K562 (cell line): ENCODE data around the gene ALX3. TPM values are rescaled to one million over a fixed set of nuclear protein-coding genes. Genes with fewer than 3 reads are reported as not detected.

ENCODE experiments used
- ATAC-seq: fragments of 200-7000 bp; cut with Tn5 transposase; 3 replicates; pipeline ENCODE4 v1.9.1; 2020; ENCODE audit warnings: moderate library complexity
- BruUV-seq: library from RNA; stranded (reverse); fragments of 400-500 nt; replicated peaks from 2 replicates; lab custom pipeline; 2021; lab: Mats Ljungman, UMichigan
- CTCF ChIA-PET: fragments of 300-600 bp; formaldehyde crosslinking; extraction: SDS; loops from one replicate; lab custom pipeline; 2021; ENCODE audit warnings: low intra/inter-chr PET ratio; lab: Yijun Ruan, JAX
- POLR2A ChIA-PET: fragments of 300-600, 350-650 bp; sonication (Branson Sonifier 250); formaldehyde crosslinking; extraction: SDS; loops from one replicate; lab custom pipeline; 2021; ENCODE audit warnings: antibody characterized with exemption, inconsistent platforms; lab: Yijun Ruan, JAX
- DNase-seq, 4 experiments: peaks; one replicate each; pipeline versions ENCODE4 v3.0.0 to v3.0.0-alpha.2; 2011 to 2018; ENCODE audit warnings: low spot score in 3 of 4, mixed read lengths in 3 of 4; ENCODE audit errors: extremely low read depth in 1 of 4
- FAIRE-seq: peaks from 2 replicates; lab custom pipeline; 2011; peaks lifted over from hg19 to GRCh38; lab: Jason Lieb, UNC
- H2AFZ ChIP-seq: 2 replicates; pipeline ENCODE4 v1.6.0; 2011; ENCODE audit warnings: low read depth, low read length, control low read depth, inconsistent platforms
- H3K27ac ChIP-seq: fragments of 200-600 bp; 3 replicates; pipeline ENCODE4 v1.8.0; 2011; ENCODE audit warnings: low read depth, mild to moderate bottlenecking, control low read depth, inconsistent platforms, low read length, moderate library complexity, mixed read lengths; ENCODE audit errors: extremely low read depth
- H3K27me3 ChIP-seq, 2 experiments: fragments of 300-600 bp in 1 of 2; 2 replicates in 1 of 2; 3 replicates in 1 of 2; pipeline versions ENCODE4 v1.6.0 to v1.8.0; 2011; ENCODE audit warnings: inconsistent platforms in 2 of 2, low read length in 2 of 2, mild to moderate bottlenecking in 1 of 2, mixed read lengths in 1 of 2, moderate library complexity in 1 of 2; ENCODE audit not compliant: control insufficient read depth in 2 of 2, insufficient read depth in 2 of 2
- H3K36me3 ChIP-seq: fragments of 300-600 bp; 3 replicates; pipeline ENCODE4 v1.8.0; 2011; ENCODE audit warnings: mild to moderate bottlenecking, low read length, inconsistent platforms; ENCODE audit not compliant: control insufficient read depth, insufficient read depth
- H3K4me1 ChIP-seq, 2 experiments: fragments of 200-600 bp in 1 of 2; replicated peaks in 1 of 2; 2 replicates in 1 of 2; 3 replicates in 1 of 2; pipeline versions ENCODE4 v1.5.1 to v1.8.0; 2011; ENCODE audit warnings: inconsistent platforms in 2 of 2, low read length in 2 of 2, mild to moderate bottlenecking in 1 of 2, mixed read lengths in 1 of 2, moderate library complexity in 1 of 2; ENCODE audit not compliant: control insufficient read depth in 2 of 2, insufficient read depth in 2 of 2
- H3K4me2 ChIP-seq: 2 replicates; pipeline ENCODE4 v1.6.1; 2011; ENCODE audit warnings: low read length, control low read depth, inconsistent platforms, mixed read lengths; ENCODE audit not compliant: insufficient read depth
- H3K4me3 ChIP-seq: fragments of 200-600 bp; sonication (generic), shearing (Covaris generic); 2 replicates; pipeline ENCODE4 v1.5.1; 2016; ENCODE audit warnings: control low read depth, inconsistent platforms
- H3K79me2 ChIP-seq: fragments of 200-600 bp; 3 replicates; pipeline ENCODE4 v1.8.0; 2011; ENCODE audit warnings: low read length, inconsistent platforms; ENCODE audit not compliant: control insufficient read depth, insufficient read depth
- H3K9ac ChIP-seq, 2 experiments: 2 replicates each; pipeline versions ENCODE4 v1.6.0 to v1.6.1; 2011; ENCODE audit warnings: low read depth in 2 of 2, low read length in 2 of 2, control low read depth in 1 of 2, inconsistent platforms in 1 of 2, mild to moderate bottlenecking in 1 of 2, mixed read lengths in 1 of 2; ENCODE audit not compliant: insufficient read depth in 1 of 2
- H3K9me1 ChIP-seq: one replicate; pipeline ENCODE4 v1.6.0; 2011; ENCODE audit warnings: inconsistent platforms, mild to moderate bottlenecking, low read length, moderate library complexity; ENCODE audit not compliant: control insufficient read depth, insufficient read depth
- H3K9me3 ChIP-seq: replicated peaks from 2 replicates; pipeline ENCODE4 v1.5.1; 2011; ENCODE audit warnings: low read depth, low read length, inconsistent platforms; ENCODE audit not compliant: control insufficient read depth, insufficient read depth
- H4K20me1 ChIP-seq: replicated peaks from 2 replicates; pipeline ENCODE4 v1.6.1; 2011; ENCODE audit warnings: low read length, inconsistent platforms, mixed read lengths; ENCODE audit not compliant: control insufficient read depth, insufficient read depth
- DEAF1 ChIP-seq: fragments of 450-650 bp; formaldehyde crosslinking; IDR thresholded peaks from 2 replicates; pipeline ENCODE4 v1.4.0; 2020; ENCODE audit warnings: mild to moderate bottlenecking, moderate library complexity
- FOXA1 ChIP-seq: fragments of 450-650 bp; IDR thresholded peaks from 2 replicates; pipeline ENCODE4 v1.6.1; 2016; ENCODE audit warnings: mild to moderate bottlenecking, borderline replicate concordance
- FOXM1 ChIP-seq, 2 experiments: fragments of 450-650 bp in 1 of 2; sonication (generic) in 1 of 2; formaldehyde crosslinking in 1 of 2; IDR thresholded peaks; 2 replicates each; pipeline versions ENCODE4 v1.6.1 to v1.9.0; 2017 to 2022; ENCODE audit warnings: low read depth in 2 of 2, mild to moderate bottlenecking in 2 of 2, missing genetic modification reagents in 1 of 2, moderate library complexity in 1 of 2
- HDGF ChIP-seq: fragments of 450-650 bp; IDR thresholded peaks from 2 replicates; pipeline ENCODE4 v1.6.1; 2016
- NBN ChIP-seq: fragments of 450-650 bp; IDR thresholded peaks from 2 replicates; pipeline ENCODE4 v1.6.1; 2016; ENCODE audit warnings: low read depth, mild to moderate bottlenecking
- PREB ChIP-seq: sonication (generic); formaldehyde crosslinking; IDR thresholded peaks from 2 replicates; pipeline ENCODE4 v1.8.1; 2023; ENCODE audit warnings: mild to moderate bottlenecking, missing genetic modification reagents
- WGBS: fragments of 100-300 bp; shearing (Covaris generic); methylation state at CpG from one replicate; pipeline ENCODE4 v1.1.6; 2016; ENCODE audit warnings: low coverage, mixed read lengths; ENCODE audit not compliant: insufficient coverage; ENCODE audit errors: missing lambda C conversion rate; 5-methylcytosine and 5-hydroxymethylcytosine counted together
- in situ Hi-C: fragments of 300-500 bp; cut with MboI; formaldehyde crosslinking; loops from 4 replicates; pipeline ENCODE4 v1.15.0; 2018; ENCODE audit warnings: inconsistent platforms, mixed read lengths
- intact Hi-C: fragments of 100-400 bp; cut with micrococcal nuclease; formaldehyde crosslinking; loops from 2 replicates; pipeline ENCODE4 v1.14.2; 2022
- polyA plus RNA-seq, 8 experiments: library from polyadenylated mRNA; depleted of rRNA in 4 of 8; stranded (reverse) in 5 of 8; unstranded in 3 of 8; fragments of >200 nt; fragmentation: Nextera tagmentation in 2 of 8; fragmentation: Illumina TruSeq in 1 of 8; extraction: Ambion mirVana in 2 of 8; extraction: Trizol in 1 of 8; gene quantifications; 2 replicates each; pipeline versions ENCODE4 v1.2.1 to v1.2.3, GENCODE V29; 2011 to 2014; ENCODE audit warnings: inconsistent platforms in 1 of 8, missing spikeins in 1 of 8
- total RNA-seq, 7 experiments: library from RNA; depleted of rRNA in 6 of 7; stranded (reverse); fragments of >200 nt in 6 of 7; fragmentation: Illumina TruSeq in 2 of 7; extraction: Trizol in 2 of 7; gene quantifications; 2 replicates each; pipeline versions ENCODE4 v1.2.1 to v1.2.3, GENCODE V29; 2011 to 2021; ENCODE audit warnings: low replicate concordance in 1 of 7
- TF ChIP-seq, protein P1 (sequence below), 2 experiments: fragments of 450-650 bp; IDR thresholded peaks; 2 replicates each; pipeline ENCODE4 v1.6.1; 2018; ENCODE audit warnings: mild to moderate bottlenecking in 2 of 2, low read depth in 1 of 2; ENCODE audit not compliant: partially characterized antibody in 2 of 2
- TF ChIP-seq, protein P2 (sequence below): fragments of 250-450 bp; sonication (Bioruptor Pico); IDR thresholded peaks from 2 replicates; pipeline ENCODE4 v1.4.0; 2020; ENCODE audit warnings: mild to moderate bottlenecking, moderate library complexity, borderline replicate concordance

The ALX3 gene
- total and polyA plus RNA-seq, 9 of the 15 experiments (the other 6 are each of a cell fraction or from before 2014, with no cell fraction given) = not detected

- H3K27me3 ChIP-seq = no peaks in the 10 kb centered on the region
- H3K9ac ChIP-seq = peak overlapping the region in 1 of 2 experiments; percentile 92; a peak in 2 of 4 replicates
- CTCF ChIA-PET = no interaction called here
- peaks cover 25% of the 10 kb centered on the region for H3K36me3 ChIP-seq
- H2AFZ ChIP-seq = peak overlapping the region; percentile 92
- intact Hi-C loops (loop anchor here (5.0 kb wide), 1 partner anchor 303 kb away; the partner anchor contains the start of gene RBM15), in situ Hi-C loops (no loop called here)
- peak overlapping the region; percentile 95 for H3K4me3 ChIP-seq
- no peaks in the 10 kb centered on the region for H3K9me3 ChIP-seq
- H3K9me1 ChIP-seq = no peaks in the 10 kb centered on the region
- DNase-seq = no peak
- peaks cover 16 to 40% of the 10 kb centered on the region in 2 experiments for H3K4me1 ChIP-seq
- H3K79me2 ChIP-seq = peaks cover 30% of the 10 kb centered on the region
- FAIRE-seq = no peak
- peak overlapping the region; percentile 100 for H3K4me2 ChIP-seq
- 1% methylated on average over 4 of the region's 4 CpGs for WGBS
- BruUV-seq = TSS peak; percentile 87
- no peak for ATAC-seq
- peak overlapping the region; percentile 88 for H3K27ac ChIP-seq
- POLR2A ChIA-PET = interaction anchor here (0.7 to 14.6 kb wide), 18 partner anchors 9 to 501 kb away, joined by 3 to 200 read pairs (median 5); partner anchors contain the start of gene AHCYL1
- H4K20me1 ChIP-seq = peaks cover 5% of the 10 kb centered on the region; the same call in 1 of the 2 replicates
- TF ChIP-seq, protein P1, sequence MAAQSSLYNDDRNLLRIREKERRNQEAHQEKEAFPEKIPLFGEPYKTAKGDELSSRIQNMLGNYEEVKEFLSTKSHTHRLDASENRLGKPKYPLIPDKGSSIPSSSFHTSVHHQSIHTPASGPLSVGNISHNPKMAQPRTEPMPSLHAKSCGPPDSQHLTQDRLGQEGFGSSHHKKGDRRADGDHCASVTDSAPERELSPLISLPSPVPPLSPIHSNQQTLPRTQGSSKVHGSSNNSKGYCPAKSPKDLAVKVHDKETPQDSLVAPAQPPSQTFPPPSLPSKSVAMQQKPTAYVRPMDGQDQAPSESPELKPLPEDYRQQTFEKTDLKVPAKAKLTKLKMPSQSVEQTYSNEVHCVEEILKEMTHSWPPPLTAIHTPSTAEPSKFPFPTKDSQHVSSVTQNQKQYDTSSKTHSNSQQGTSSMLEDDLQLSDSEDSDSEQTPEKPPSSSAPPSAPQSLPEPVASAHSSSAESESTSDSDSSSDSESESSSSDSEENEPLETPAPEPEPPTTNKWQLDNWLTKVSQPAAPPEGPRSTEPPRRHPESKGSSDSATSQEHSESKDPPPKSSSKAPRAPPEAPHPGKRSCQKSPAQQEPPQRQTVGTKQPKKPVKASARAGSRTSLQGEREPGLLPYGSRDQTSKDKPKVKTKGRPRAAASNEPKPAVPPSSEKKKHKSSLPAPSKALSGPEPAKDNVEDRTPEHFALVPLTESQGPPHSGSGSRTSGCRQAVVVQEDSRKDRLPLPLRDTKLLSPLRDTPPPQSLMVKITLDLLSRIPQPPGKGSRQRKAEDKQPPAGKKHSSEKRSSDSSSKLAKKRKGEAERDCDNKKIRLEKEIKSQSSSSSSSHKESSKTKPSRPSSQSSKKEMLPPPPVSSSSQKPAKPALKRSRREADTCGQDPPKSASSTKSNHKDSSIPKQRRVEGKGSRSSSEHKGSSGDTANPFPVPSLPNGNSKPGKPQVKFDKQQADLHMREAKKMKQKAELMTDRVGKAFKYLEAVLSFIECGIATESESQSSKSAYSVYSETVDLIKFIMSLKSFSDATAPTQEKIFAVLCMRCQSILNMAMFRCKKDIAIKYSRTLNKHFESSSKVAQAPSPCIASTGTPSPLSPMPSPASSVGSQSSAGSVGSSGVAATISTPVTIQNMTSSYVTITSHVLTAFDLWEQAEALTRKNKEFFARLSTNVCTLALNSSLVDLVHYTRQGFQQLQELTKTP (IDR thresholded peaks at IDR 0.05; ENCODE audit: low read depth in 1 of 2, partially characterized antibody in 2 of 2) = no peak
- TF ChIP-seq DEAF1 (CRISPR knock-in tag) = 0 out of 2 replicates have a peak, but pooled peaks have one; percentile 7
- 0 out of 2 replicates have a peak, but pooled peaks have one; percentile 31 for TF ChIP-seq FOXA1
- 0 out of 2 replicates have a peak, but pooled peaks have one; percentile 13 for TF ChIP-seq PREB (CRISPR knock-in tag)
- TF ChIP-seq NBN = peak; percentile 64; the same call in 1 of the 2 replicates
- TF ChIP-seq HDGF = no peak
- TF ChIP-seq, protein P2, sequence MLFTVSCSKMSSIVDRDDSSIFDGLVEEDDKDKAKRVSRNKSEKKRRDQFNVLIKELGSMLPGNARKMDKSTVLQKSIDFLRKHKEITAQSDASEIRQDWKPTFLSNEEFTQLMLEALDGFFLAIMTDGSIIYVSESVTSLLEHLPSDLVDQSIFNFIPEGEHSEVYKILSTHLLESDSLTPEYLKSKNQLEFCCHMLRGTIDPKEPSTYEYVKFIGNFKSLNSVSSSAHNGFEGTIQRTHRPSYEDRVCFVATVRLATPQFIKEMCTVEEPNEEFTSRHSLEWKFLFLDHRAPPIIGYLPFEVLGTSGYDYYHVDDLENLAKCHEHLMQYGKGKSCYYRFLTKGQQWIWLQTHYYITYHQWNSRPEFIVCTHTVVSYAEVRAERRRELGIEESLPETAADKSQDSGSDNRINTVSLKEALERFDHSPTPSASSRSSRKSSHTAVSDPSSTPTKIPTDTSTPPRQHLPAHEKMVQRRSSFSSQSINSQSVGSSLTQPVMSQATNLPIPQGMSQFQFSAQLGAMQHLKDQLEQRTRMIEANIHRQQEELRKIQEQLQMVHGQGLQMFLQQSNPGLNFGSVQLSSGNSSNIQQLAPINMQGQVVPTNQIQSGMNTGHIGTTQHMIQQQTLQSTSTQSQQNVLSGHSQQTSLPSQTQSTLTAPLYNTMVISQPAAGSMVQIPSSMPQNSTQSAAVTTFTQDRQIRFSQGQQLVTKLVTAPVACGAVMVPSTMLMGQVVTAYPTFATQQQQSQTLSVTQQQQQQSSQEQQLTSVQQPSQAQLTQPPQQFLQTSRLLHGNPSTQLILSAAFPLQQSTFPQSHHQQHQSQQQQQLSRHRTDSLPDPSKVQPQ (CRISPR knock-in tag) = no peak
- TF ChIP-seq FOXM1 (IDR thresholded peaks at IDR 0.05; ENCODE audit: low read depth) = peak; percentile 92
- no peak for TF ChIP-seq FOXM1 (CRISPR knock-in tag; IDR thresholded peaks at IDR 0.05; ENCODE audit: low read depth)
These were observed 36.4 kb downstream of the ALX3 start for GRCh38 chr1:110034040-110034450.
